Uterus (tissue), 2 donors: ENCODE measurements around the gene SOX9.

Experiments used
- CTCF ChIP-seq, 4 experiments: fragments of 200-600 bp in 2 of 4; fragments of 450-650 bp in 2 of 4; sonication (generic) in 2 of 4; IDR thresholded peaks; one replicate each; pipeline ENCODE4 v1.5.1; 2016 to 2019; ENCODE audit warnings: antibody characterized with exemption in 4 of 4, mild to moderate bottlenecking in 2 of 4, moderate library complexity in 1 of 4
- POLR2A ChIP-seq, 2 donors: fragments of 450-650 bp; IDR thresholded peaks; one replicate each; pipeline ENCODE4 v1.6.1; 2016; ENCODE audit warnings: antibody characterized with exemption in 2 of 2, mild to moderate bottlenecking in 1 of 2, moderate library complexity in 1 of 2

- TF ChIP-seq POLR2A (IDR thresholded peaks at IDR 0.05) (no peak), CTCF (IDR thresholded peaks at IDR 0.05) (no peak)
Measured at GRCh38 chr17:72099919-72100318, 20.9 kb upstream of the SOX9 start.
